ENCODE data around the gene VAMP1. TPM values are rescaled to one million over a fixed set of nuclear protein-coding genes. Genes with fewer than 3 reads are reported as not detected.
A peak's percentile ranks its signal among the peaks of the same experiment; 100 is the strongest.

Gene VAMP1
- total and polyA plus RNA-seq, 2 of the 13 experiments (the other 11 are each of a cell fraction or from before 2014, with no cell fraction given): 2.5 to 7.4 TPM

DNA sequence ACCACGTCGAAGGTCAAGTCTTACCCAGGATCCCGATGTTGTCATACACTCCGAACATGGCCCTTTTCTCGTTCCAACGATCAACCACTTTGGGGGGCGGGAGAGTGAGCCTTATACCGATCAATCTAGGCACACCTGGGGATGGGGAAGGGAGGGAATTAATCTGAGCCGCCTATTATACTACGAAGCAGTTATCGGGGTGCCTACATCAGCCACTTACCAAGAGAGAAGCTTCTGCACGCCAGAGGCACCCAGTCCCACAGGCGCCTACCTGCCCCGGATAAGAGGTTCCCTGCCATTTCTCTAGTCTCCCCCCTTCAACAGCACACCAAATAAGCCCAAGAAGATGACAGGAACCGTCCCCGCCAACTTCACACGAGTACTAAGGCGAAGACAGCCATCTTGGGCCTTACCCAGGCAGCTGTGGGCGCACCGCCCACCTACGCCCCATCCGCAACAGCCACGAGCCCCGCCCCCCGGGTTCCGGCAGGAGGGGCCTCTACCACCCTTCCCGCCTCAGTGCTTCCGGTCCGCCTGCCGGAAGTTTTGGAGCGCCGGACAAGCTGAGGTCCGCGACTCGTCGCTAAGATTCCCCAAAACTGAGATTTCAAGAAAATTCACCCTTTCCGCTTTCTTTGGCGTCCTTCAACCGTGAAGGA is 22.5 kb upstream of the VAMP1 start, which contains the start of gene MRPL51 (continued):
- TF ChIP-seq LCORL (IDR thresholded peaks at IDR 0.05) (no peak), LCORL (CRISPR knock-in tag; IDR thresholded peaks at IDR 0.05) (peak; percentile 51; the same call in 1 of the 2 replicates), NR2C2 (CRISPR knock-in tag; IDR thresholded peaks at IDR 0.05; ENCODE audit: borderline replicate concordance) (peak; percentile 80; the same call in 1 of the 2 replicates), ZNF354B (CRISPR knock-in tag; IDR thresholded peaks at IDR 0.05) (0 out of 2 replicates have a peak, but pooled peaks have one; percentile 48), FOXK1 (CRISPR knock-in tag; IDR thresholded peaks at IDR 0.05; ENCODE audit: borderline replicate concordance, low read depth) (peak; percentile 88; the same call in 1 of the 2 replicates), ELF3 (CRISPR knock-in tag; IDR thresholded peaks at IDR 0.05) (peak; percentile 65), TEAD2 (CRISPR knock-in tag; IDR thresholded peaks at IDR 0.05) (peak; percentile 18; the same call in 1 of the 2 replicates), NFATC3 (CRISPR knock-in tag; IDR thresholded peaks at IDR 0.05) (peak; percentile 77; the same call in 1 of the 2 replicates), SRSF1 (optimal IDR thresholded peaks at IDR 0.05; ENCODE audit: low read depth, low read length) (peak; percentile 42), MXD4 (CRISPR knock-in tag; IDR thresholded peaks at IDR 0.05) (0 out of 2 replicates have a peak, but pooled peaks have one; percentile 66), ZNF230 (CRISPR knock-in tag; IDR thresholded peaks at IDR 0.05) (0 out of 2 replicates have a peak, but pooled peaks have one; percentile 65), SP4 (CRISPR knock-in tag; IDR thresholded peaks at IDR 0.05) (peak; percentile 84), ZNF317 (CRISPR knock-in tag; IDR thresholded peaks at IDR 0.05) (peak; percentile 74; the same call in 1 of the 2 replicates), ZNF746 (CRISPR knock-in tag; IDR thresholded peaks at IDR 0.05) (peak; percentile 26; the same call in 1 of the 2 replicates), ZMYM4 (CRISPR knock-in tag; IDR thresholded peaks at IDR 0.05) (peak; percentile 61), ZNF530 (CRISPR knock-in tag; IDR thresholded peaks at IDR 0.05; ENCODE audit: low read depth) (no peak), SPEN (CRISPR knock-in tag; IDR thresholded peaks at IDR 0.05; ENCODE audit: low read depth) (peak; percentile 84), ZFX (CRISPR knock-in tag; IDR thresholded peaks at IDR 0.05; ENCODE audit: low read depth) (peak; percentile 77), IRF2 (CRISPR knock-in tag; IDR thresholded peaks at IDR 0.05) (peak; percentile 86), EZH2 (conservative IDR thresholded peaks at IDR 0.05; ENCODE audit: low read depth, low read length) (no peak)
- TF ChIP-seq, protein P1, sequence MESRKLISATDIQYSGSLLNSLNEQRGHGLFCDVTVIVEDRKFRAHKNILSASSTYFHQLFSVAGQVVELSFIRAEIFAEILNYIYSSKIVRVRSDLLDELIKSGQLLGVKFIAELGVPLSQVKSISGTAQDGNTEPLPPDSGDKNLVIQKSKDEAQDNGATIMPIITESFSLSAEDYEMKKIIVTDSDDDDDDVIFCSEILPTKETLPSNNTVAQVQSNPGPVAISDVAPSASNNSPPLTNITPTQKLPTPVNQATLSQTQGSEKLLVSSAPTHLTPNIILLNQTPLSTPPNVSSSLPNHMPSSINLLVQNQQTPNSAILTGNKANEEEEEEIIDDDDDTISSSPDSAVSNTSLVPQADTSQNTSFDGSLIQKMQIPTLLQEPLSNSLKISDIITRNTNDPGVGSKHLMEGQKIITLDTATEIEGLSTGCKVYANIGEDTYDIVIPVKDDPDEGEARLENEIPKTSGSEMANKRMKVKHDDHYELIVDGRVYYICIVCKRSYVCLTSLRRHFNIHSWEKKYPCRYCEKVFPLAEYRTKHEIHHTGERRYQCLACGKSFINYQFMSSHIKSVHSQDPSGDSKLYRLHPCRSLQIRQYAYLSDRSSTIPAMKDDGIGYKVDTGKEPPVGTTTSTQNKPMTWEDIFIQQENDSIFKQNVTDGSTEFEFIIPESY (CRISPR knock-in tag; IDR thresholded peaks at IDR 0.05): no peak
- TF ChIP-seq, protein P2, sequence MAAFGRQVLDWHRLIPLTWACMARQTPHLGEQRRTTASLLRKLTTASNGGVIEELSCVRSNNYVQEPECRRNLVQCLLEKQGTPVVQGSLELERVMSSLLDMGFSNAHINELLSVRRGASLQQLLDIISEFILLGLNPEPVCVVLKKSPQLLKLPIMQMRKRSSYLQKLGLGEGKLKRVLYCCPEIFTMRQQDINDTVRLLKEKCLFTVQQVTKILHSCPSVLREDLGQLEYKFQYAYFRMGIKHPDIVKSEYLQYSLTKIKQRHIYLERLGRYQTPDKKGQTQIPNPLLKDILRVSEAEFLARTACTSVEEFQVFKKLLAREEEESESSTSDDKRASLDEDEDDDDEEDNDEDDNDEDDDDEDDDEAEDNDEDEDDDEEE (CRISPR knock-in tag; IDR thresholded peaks at IDR 0.05): peak; percentile 26; the same call in 1 of the 2 replicates
- TF ChIP-seq, protein P3, sequence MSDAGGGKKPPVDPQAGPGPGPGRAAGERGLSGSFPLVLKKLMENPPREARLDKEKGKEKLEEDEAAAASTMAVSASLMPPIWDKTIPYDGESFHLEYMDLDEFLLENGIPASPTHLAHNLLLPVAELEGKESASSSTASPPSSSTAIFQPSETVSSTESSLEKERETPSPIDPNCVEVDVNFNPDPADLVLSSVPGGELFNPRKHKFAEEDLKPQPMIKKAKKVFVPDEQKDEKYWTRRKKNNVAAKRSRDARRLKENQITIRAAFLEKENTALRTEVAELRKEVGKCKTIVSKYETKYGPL (CRISPR knock-in tag; IDR thresholded peaks at IDR 0.05): no peak
- TF ChIP-seq, protein P4, sequence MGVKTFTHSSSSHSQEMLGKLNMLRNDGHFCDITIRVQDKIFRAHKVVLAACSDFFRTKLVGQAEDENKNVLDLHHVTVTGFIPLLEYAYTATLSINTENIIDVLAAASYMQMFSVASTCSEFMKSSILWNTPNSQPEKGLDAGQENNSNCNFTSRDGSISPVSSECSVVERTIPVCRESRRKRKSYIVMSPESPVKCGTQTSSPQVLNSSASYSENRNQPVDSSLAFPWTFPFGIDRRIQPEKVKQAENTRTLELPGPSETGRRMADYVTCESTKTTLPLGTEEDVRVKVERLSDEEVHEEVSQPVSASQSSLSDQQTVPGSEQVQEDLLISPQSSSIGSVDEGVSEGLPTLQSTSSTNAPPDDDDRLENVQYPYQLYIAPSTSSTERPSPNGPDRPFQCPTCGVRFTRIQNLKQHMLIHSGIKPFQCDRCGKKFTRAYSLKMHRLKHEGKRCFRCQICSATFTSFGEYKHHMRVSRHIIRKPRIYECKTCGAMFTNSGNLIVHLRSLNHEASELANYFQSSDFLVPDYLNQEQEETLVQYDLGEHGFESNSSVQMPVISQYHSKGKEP (CRISPR knock-in tag; IDR thresholded peaks at IDR 0.05): peak; percentile 40; the same call in 1 of the 2 replicates
